Measurements from ENCODE around the gene IQCH. TPM values are rescaled to one million over a fixed set of nuclear protein-coding genes. Genes with fewer than 3 reads are reported as not detected.

The IQCH gene
- total RNA-seq, 2 experiments from 2014 or later, result 1.3 to 1.4 TPM

Other genes starting within 250 kb of the IQCH start
- gene SMAD3, start 189.2 kb upstream of the IQCH start, total RNA-seq, result 10 to 100 TPM; 15.7 to 16.4 TPM
- 10 to 100 TPM; 50.6 to 51.0 TPM for gene AAGAB, start 125 bp upstream of the IQCH start, total RNA-seq

Measured in activated naive CD8-positive, alpha-beta T cell treated with anti-CD3 and anti-CD28 coated beads for 36 hours (primary cell).